Measurements from ENCODE around the gene GPR156. TPM values are rescaled to one million over a fixed set of nuclear protein-coding genes. Genes with fewer than 3 reads are reported as not detected.
"Not testable (repeated sequence)": the region's sequence is repeated elsewhere in the genome, so short reads cannot be mapped to it uniquely, and the experiment has no call there.

The GPR156 gene
- total RNA-seq (2014; rRNA removed; shearing (Covaris generic)): 0.66 and 2.2 TPM in 2 replicates

DNA sequence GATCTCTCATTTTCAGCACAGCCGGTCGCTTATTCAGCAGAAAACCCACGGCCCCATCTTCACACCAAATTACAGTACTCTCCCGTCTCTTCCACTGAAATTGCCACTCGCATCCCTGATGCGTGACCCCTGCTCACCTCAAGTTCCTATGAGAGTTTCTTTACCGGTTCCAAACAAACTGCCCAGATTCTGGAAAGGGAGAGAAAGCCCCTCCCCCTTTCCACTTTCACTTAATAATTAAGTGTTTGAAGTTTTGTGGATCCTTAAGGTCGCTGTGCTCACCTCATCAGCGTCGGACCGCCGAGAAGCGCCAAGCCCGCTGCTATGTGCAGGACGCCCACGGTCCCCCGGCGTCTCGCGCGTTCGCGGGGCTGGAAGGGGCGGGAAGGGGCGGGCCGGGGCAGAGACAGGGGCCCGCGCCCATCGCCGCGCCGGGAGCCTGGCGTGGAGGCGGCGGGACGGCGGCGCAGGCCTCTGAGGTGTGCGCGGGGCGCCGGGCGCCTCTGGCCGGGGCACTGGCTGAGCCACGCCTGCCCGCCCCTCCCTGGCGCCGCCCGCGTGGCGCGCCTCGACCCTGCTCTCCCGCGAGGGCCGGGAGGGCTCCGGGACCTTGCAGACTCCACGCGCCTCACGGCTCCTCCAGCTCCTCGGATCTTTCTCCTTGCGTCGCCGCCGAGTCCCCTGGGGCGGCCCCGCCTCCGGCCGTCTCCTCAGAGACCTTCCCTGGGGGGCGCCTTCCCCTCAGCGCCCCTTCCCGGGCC lies at the start of gene GPR156:
TSS of gene GPR156 (minus strand) at position 476 of the 761 bp plus-strand sequence. CDS start 41,124 bp downstream, outside the sequence.
- peak; percentile 38 for DNase-seq (ENCODE audit: low read depth)

DNA sequence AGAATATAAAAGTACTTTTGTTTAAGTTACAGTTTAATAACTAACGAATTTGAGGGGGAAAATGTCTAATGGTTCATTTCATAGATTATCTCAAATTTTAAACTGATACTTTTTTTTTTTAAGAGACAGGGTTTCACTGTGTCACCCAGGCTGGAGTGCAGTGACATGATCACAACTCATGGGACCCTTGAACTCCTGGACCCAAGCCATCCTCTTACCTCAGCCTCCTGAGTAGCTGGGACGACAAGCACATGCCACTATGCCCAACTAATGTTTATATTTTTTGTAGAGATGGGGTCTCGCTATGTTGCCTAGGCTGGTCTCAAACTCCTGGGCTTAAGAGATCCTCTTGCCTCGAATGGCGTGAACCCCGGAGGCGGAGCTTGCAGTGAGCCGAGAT lies 47.6 kb upstream of the GPR156 start:
- no peak for DNase-seq (ENCODE audit: low read depth)

DNA sequence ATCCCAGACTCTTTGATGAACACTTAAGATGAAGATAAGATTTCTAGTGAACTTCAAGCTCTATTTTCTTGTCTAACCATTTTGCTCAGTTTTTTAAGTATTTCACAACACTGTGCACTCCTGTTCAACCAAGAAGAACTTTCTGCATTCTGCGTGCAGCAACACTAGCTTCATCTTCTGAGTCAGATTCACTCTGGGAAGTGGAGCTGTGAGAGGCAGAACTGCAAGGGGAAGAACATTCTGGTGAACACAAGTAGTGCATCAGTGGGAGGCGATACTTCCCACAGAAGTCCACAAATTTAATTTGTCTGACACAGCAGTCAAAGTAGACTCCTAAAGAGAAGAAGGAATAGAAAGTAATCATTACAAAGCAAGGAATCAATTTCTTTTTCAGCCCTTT lies 46.1 kb upstream of the GPR156 start:
- no peak for DNase-seq (ENCODE audit: low read depth)

DNA sequence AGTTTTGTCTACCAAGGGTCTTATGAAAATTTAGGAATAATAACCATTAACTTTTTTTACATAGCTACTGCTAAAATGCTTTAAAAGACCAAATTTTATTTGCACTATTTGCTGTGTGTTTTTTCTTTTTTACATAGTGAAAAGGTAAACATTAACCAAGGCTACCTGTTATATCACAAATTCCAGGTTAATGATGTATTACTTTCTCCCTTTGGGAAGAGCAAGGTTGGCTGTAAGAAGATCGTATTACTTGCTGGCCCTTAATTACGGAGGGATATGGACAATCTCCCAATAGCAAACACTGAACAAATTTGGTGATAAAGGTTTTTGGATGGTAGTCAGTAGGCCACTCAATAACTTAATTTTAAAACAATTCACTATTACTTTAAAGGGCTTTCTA lies 41.8 kb upstream of the GPR156 start:
- no peak for DNase-seq (ENCODE audit: low read depth)

DNA sequence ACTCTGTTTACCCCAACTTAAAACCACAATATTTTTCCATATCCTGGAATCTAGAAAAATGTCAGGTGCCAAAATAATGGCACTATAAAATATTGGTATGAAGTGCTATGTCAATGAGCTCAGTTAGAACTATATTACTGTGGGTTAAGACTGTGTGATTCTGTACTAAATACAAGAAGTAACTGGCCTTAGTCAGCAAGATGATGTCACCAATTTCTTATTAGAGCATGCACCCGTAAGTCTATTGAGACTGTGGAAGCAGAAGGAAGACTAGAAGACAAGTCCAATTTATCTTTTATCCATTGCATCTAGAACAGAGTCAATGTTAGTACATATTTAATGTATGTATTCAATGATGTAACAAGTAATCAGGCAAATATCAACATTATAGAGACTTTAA lies 39.2 kb upstream of the GPR156 start:
- no peak for DNase-seq (ENCODE audit: low read depth)

DNA sequence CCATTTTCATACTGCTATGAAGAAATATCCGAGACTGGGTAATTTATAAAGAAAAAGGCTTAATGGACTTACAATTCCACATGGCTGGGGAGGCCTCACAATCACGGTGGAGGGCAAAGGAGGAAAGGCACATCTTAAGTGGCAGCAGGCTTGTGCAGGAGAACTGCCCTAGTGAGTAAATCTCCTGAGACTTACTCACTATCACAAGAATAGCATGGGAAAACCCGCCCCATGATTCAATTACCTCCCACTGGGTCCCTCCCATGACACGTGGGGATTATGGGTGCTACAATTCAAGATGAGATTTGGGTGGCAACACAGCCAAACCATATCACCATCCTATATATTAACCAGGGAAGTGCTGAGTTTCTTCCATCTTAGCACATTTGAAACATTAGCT lies 38.7 kb upstream of the GPR156 start:
- not testable (repeated sequence) for DNase-seq (ENCODE audit: low read depth)

DNA sequence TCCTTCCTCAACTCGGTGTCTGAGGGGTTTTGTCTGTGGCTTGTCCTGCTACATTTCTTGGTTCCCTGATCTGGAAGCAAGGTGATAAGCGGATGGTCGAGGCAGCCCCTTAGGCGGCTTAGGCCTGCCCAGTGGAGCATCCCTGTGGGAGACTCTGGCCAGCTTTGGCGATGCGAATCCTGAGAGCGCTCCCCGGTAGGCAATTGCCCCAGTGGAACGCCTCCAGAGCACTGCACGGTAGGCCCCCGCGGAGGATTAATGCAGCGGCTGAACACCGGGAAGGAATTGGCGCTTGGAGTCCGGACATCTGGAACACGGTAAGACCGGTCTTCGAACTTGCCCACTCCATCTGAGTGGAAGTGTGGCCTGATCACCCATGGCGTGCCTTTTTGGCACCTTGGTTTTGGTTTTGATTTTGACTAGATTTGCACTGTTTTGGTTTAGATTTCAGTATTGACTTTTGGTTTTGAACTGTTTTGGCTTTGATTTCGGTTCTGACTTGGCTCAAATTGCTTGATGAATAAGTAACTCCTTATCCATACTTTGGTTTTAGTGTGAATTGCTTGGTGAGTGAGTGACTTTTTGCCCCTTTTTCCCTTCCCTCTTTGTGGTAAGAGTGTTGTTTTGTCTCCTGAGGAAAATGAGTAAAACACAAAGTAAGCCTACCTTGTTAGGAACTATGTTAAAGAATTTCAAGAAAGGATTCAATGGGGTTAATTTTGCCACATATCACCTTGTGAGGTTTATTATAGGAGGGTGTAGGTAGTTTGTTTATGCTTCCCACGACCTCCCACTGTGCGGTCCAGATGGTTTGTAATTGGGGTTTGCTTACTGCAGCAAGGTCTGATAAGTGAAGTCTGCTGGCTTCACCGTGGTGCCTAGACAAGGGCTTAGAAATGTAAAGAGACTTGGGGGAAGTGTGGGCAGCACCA lies 27.1 kb upstream of the GPR156 start:
- no peak for DNase-seq (ENCODE audit: low read depth)

DNA sequence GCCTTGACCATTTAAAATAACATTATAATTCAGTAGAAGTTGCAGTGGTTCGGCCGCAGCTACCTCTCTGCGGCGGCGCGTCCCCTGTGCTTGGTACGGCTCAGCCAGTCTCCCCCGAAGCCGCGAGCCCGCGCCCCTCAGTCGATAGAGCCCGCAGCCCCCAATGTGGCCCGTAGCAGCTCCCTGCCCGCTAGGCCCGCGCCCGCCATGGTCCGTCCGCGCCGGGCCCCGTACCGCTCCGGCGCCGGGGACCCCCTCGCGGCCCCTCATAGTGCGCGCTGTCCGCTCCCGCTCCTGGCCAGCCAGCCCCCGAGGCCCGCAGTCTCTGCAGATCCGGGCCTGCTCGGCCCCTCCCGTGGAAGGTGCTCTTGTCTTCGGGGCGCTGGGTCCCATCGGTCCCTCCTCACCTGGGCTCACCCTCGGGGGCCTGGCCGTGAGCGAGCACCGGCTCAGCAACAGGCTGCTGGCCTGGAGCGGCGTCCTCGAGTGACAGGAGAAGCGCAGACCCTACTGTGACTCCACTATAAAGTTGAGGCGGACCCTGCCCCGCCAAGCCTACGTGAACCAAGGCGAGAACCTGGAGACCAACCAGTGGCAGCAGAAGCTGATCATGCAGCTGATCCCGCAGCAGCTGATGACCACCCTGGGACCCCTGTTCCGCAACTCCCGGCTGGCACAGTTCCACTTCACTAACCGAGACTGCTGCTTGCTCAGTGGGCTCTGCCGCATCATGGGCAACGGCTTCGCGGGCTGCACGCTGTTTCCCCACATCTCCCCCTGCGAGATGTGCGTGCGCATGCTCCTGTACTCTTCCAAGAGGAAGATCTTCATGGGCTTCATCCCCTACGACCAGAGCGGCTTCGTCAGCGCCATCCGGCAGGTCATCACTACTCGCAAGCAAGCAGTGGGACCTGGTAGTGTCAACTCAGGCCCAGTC lies 21.8 kb upstream of the GPR156 start:
- DNase-seq (ENCODE audit: low read depth): no peak

DNA sequence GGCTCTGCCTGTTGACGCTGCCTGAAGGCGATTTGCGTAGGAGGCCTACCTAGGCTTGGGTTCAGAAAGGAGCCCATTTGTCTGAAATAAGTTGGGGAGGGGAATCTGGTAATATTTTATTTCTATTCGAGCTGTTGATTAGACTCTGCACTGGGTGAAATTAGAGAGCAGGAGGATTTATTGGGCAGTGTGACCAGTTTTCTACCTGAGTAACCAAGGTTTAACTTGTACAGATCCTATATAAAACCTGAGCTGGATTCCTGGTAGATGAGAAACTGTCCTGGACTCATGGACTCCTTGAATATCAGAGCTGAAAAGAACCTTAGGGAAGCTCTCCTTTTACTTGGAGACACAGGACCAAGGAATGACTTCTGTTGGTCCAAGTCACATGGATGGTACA lies 19.6 kb upstream of the GPR156 start:
- DNase-seq (ENCODE audit: low read depth): no peak

DNA sequence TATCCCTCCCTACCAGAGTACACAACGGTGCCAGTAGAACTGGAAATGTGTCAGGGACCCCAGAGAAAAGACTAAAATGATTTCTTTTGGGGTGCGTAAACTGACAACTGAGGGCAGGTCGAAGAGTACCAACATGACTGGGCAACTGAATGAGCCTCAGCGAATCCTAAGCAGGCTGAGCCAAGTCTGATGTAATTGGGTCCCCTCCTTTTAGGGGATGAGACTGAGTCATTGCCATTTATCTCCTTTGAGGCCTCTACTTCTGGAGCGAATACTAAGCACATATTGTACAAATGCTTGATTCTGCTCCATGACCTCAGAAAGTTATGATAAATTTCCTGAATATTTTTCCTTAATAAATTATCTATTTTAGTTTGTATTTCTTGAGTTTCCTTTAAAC lies 17.3 kb upstream of the GPR156 start:
- no peak for DNase-seq (ENCODE audit: low read depth)

DNA sequence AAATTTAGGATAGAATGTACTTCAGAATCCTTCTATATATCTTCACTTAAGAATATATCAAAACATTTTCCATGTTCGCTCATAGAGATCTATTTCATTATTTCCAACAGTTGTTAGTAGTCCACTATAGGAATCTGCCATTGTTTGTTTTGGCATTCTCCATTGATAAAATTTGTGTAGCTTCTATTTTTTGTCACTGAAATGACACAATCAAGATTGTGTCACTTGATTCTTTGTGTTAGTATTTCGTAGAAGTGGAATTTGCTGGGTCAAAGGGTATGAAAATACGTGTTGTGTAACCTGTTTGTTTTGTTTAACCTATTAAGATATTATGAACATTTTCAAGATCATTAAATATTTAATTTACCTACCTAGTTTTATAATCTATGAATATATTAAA lies 15.9 kb upstream of the GPR156 start:
- no peak for DNase-seq (ENCODE audit: low read depth)

DNA sequence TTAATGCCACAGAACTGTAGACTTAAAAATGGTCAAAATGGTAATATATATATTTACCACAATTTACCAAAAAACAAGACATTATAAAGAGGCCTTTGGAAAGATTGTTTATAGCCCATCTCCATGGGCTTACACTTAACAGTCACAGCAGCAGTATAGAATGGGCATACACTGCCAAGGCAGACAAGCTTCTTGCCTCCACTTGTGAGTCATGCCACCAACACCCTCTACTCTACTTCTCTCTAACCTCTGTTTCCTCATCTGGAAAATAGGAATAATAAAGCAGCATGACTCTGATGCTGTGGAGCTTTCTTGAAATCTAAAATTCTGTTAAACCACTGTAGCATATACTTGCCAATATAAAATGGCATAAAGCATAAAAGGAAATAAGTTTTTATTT lies 14.4 kb upstream of the GPR156 start:
- no peak for DNase-seq (ENCODE audit: low read depth)

DNA sequence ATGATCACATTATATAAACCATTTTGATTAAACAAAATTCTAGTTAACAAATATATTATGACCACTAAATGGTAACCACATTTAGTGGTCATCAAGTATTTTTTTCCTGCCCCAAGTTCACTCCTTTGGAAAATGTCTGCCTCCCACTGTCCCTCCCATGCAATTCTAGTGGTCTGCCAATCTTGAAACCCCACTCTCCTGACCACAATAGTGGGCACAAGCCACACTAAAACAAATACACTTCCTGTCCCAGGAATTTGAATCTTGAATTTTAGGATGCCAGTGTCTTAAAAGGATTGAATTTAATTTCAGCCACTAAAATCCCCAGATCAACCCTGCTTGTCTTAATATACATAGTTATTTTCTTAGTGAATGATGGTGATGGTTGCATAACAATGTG lies 14.0 kb upstream of the GPR156 start:
- DNase-seq (ENCODE audit: low read depth): no peak

DNA sequence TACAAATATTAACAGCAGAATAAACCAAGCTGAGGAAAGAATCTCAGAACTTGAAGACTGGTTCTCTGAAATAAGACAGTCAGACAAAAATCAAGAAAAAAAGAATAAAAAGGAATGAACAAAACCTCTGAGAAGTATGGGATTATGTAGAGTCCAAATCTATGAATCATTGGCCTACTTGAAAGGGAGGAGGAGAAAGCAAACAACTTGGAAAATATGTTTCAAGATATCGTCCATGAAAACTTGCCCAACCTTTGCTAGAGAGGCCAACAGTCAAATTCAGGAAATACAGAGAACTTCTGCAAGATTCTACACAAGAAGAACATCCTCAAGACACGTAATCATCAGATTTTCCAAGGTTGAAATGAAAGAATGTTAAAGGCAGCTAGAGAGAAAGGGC lies 6.5 kb upstream of the GPR156 start:
- not testable (repeated sequence) for DNase-seq (ENCODE audit: low read depth)

DNA sequence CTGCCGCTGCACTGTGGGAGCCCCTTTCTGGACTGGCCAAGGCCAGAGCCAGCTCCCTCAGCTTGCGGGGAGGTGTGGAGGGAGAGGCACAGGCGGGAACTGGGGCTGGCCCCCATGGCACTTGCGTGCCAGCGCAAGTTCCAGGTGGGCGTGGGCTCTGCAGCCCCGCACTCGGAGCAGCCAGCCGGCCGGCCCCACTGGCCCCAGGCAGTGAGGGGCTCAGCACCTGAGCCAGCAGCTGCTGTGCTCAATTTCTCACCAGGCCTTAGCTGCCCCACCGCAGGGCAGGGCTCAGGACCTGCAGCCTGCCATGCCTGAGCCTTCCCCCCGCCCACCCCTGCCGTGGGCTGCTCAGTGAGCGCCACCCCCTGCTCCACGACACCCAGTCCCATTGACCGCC lies 4.6 kb upstream of the GPR156 start:
- DNase-seq (ENCODE audit: low read depth): no peak

DNA sequence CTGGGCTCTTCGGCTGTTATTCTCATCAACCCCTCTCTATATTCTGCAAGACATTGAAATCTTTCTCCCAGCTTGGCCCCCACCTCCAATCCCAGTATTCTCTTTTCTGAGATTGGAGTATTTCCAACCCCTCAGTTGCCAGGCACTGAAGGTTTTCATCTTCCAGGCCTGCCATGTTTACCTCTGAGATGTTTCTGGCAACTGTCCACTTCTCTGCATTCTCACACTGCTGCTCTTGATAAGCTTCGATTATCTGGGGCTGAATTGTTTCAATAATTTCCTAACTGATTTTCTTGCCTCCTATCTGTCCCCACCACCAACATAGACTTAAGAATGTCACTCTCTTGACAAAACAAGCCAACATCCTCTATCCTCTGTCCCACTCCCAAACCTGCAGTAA lies 1.4 kb upstream of the GPR156 start:
- no peak for DNase-seq (ENCODE audit: low read depth)

DNA sequence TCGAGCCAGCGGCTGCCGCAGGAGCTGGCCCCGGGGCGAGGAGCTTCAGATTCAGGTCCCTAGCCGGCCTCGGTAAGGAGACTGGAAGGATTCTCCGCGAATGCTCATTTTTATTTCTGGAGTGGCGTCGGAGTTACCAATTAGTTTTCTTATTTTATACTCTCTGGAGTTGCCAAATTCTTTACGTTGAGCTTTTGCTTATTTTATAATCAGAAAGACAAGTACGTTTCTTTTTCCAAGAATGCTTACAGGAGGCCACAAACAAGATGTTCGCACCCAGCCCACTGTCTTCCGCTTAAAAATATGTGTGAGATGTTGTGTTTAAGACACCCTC lies 453 bp upstream of the GPR156 start:
- DNase-seq (ENCODE audit: low read depth): no peak

DNA sequence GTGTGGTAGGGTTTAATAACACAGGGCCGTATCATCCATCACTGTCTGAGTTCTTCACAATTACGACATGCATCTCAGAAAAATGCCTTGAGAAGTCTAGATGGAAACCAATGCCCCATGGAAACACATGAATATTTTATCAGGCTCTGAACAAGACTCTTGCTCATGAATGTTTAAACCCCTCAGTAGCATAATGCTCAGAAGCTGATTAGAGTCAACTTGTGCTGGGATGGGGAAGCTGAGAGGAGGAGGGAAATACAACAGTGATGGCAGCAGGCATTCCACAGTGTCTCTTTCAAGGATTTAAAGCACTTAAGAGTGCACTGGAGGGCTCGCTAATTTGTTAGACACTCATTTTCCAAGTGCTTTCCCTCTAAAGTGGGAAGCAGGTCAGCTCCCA lies 3.8 kb downstream of the GPR156 start:
- DNase-seq (ENCODE audit: low read depth): no peak

DNA sequence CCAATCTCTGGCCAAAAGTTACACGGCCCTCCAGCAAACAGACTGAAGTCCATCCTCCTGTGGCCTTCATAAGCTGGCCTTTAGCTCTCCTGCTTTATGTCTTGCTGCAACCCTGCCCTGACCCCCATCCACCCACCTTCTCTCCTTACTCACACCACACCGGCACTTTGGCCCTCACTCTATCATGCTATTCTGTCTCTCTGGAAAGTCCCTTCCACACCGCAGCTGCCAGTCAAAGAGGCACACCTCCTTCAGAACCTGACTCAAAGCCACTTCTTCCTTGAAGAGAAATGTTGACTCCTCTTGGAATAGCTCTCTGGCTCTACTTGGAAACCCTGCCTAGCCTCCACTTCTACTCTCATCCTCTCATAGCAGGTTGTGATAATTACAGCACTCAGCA lies 4.5 kb downstream of the GPR156 start:
- DNase-seq (ENCODE audit: low read depth): peak; percentile 32

DNA sequence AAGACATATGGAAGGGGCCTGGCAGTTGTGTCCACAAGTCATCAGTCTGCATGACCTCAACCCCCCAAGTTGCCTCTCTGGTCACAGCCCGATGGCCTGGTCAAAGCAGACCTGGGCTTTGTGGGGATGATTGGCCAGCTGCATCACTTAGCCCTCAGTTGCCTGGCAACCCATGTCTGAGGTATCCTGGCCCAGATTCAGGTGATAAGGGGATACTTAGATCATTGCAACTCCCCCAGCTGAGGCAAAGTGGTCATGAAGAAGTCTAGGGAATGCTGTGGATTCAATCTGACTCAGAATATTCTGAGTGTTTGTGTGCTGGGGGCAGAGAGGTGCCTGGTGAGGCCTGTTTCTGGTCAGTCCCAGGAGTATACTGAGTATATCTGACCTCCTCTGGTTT lies 5.0 kb downstream of the GPR156 start:
- no peak for DNase-seq (ENCODE audit: low read depth)

DNA sequence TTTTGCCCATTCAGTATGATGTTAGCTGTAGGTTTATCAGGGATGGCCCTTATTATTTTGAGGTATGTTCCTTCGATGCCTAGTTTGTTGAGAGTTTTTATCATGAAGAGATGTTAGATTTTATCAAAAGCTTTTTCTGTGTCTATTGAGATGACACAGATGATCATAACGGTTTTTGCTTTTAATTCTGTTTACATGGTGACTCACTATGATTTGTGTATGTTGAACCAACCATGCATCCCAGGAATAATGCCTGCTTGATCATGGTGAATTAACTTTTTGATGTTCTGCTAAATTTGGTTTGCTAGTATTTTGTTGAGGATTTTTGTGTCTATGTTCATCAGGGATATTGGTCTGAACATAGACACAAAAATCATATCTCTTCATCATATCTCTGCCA lies 8.3 kb downstream of the GPR156 start:
- DNase-seq (ENCODE audit: low read depth): peak; percentile 19

DNA sequence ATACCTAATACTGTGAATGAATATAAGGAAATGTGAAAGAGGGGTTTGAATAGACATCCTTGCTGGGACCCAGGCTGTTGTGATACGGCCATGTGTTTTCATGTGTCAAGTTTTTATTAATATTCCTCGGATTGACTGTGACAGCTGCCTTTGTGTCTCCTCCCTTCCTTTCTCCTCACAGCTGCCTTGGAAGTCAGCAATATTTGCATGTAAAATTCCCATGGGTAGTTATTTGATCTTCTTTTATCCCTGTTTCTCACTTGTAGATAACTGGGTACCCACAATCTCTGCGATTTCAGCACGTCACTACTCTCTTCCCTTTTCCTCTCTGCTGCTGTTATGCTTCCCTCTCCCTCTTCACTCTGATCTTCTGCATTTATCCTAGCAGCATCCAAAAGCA lies 9.4 kb downstream of the GPR156 start:
- DNase-seq (ENCODE audit: low read depth): no peak

Measured in M059J (cell line).